ENCODE results near the gene MAP6. TPM values are rescaled to one million over a fixed set of nuclear protein-coding genes. Genes with fewer than 3 reads are reported as not detected.

The MAP6 gene
- total and polyA plus RNA-seq, 7 donors = 0.60 to 24.9 (median 8.7) TPM; not detected in 1

DNA sequence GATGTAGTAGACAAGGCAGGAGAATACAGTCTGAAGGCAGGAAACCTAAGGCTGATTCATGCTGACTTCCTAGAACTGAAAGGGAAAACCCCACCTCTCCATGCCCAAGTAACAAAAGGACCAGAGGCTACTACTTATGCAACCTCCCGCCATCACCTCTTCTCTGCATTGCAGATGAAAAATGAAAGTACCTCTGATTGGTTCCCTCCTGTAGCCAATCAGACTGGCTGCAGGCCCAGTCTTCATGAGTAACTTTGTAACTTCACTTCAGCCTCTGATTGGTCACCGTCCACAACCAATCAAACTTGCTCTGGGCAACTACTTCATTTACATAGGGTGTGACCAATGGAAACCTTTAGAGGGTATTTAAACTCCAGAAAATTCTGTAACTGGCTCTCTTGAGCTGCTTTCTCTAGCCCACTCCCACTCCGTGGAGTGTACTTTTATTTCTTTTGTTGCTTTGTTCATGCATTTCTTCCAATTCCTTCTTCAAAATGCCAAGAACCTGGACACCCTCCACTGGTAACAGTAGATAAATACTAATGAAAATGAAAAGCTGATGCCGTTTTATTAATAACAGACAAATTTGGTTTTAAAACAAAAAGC lies 5.2 kb upstream of the MAP6 start:
- no peak overlapping the region for H3K27ac ChIP-seq
- H3K27me3 ChIP-seq = no peaks in the 10 kb centered on the region
- WGBS, 2 donors = 92 to 94% methylated on average over 4 of the region's 4 CpGs

DNA sequence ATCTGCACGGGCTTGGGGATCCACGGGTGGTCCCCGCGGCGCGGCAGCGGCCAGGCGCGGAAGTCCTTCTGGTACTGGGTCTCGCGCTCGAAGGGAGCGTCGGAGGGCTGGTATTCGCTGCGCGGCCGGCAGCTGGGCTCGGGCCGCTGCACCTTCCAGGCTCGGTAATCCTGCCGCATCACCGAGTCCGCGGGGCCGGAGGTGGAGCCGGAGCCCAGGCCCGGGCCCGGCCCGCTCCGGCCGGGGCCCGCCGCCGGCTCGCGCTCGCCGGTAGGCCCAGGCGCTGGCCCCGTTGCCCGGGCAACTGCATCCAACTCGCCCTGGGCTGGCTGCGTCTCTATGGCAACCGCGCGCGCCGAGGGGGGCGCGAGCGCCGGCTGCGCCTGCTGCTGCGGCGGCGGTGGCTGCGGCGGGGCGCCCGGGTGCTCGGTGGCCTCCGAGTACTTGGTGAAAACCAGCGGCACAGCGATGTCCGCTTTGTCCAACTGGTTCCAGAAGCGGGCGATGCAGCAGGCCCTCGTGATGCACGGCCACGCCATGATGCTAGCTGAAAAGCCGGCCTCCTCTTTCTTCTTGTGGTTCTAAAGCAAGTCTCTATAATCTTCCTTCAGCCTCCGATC lies 897 bp downstream of the MAP6 start:
- H3K27ac ChIP-seq = peak overlapping the region; percentile 75 to 82 (median 80)
- H3K36me3 ChIP-seq = no peaks in the 10 kb centered on the region
- H3K4me3 ChIP-seq = peak overlapping the region; percentile 42 to 74 (median 62)
- H3K4me1 ChIP-seq = peaks cover 0 to 25% (median 20%) of the 10 kb centered on the region in 4 donors
- H3K9me3 ChIP-seq = no peaks in the 10 kb centered on the region
- TF ChIP-seq POLR2A (IDR thresholded peaks at IDR 0.05) = no peak
- TF ChIP-seq EP300 (IDR thresholded peaks at IDR 0.05) = no peak
- no peak for TF ChIP-seq CTCF (IDR thresholded peaks at IDR 0.05)
- TF ChIP-seq POLR2AphosphoS5 (IDR thresholded peaks at IDR 0.05) = no peak
- DNase-seq = peak; percentile 79
- WGBS, 2 donors = 1% methylated on average over 73 of the region's 73 CpGs
- H3K27me3 ChIP-seq = no peaks in the 10 kb centered on the region
- intact Hi-C loops (cut with DNase I) = loop anchor here (5.0 kb wide), 2 partner anchors 86 to 121 kb away; no protein-coding TSS in a partner anchor

More for the DNA sequence above, 5.2 kb upstream of the MAP6 start:
- no peak for DNase-seq
- no peaks in the 10 kb centered on the region for H3K36me3 ChIP-seq
- TF ChIP-seq EP300 (IDR thresholded peaks at IDR 0.05) = no peak
- no peak for TF ChIP-seq POLR2AphosphoS5 (IDR thresholded peaks at IDR 0.05)
- TF ChIP-seq POLR2A (IDR thresholded peaks at IDR 0.05) = no peak
- no peak for TF ChIP-seq CTCF (IDR thresholded peaks at IDR 0.05)
- H3K9me3 ChIP-seq = no peaks in the 10 kb centered on the region
- intact Hi-C loops (cut with DNase I) = no loop called here
- peaks cover 0 to 2% (median under 1%) of the 10 kb centered on the region in 4 donors for H3K4me1 ChIP-seq
- no peak overlapping the region for H3K4me3 ChIP-seq

DNA sequence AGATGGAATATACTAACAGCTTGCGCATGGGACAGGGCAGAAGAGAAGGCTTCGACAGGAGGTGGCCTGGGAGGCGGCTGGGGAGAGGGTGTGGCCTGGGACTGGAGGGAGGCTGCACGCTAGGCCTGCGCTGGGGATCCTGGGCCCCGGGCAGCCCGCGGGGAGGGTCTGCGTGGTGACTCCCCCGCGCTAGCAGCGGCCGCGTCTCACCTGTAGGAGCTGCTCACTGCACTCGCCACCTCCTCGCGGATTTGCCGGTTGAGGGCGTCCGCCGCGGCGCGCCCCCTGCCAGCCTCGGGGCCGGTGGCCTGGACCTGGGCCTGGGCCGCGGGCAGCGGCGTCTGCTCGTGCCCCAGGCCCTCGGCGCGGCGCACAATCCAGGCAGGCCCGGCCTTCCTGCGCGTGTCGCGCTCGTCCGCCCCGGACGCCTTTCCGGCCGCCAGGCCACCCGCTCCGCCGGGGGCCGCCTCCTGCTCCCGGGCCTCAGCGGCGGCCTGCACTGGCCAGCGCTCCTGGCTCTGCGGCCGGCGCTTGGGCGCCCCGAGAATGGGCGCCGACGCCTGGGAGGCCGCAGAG lies 1.5 kb downstream of the MAP6 start:
- H3K27me3 ChIP-seq = no peaks in the 10 kb centered on the region
- H3K4me3 ChIP-seq = peak overlapping the region; percentile 42 to 74 (median 62)
- no peaks in the 10 kb centered on the region for H3K36me3 ChIP-seq
- DNase-seq = no peak
- peak overlapping the region; percentile 75 to 82 (median 80) for H3K27ac ChIP-seq
- 1 to 2% methylated on average over 63 of the region's 63 CpGs for WGBS, 2 donors
- H3K4me1 ChIP-seq = peaks cover 0 to 25% (median 20%) of the 10 kb centered on the region in 4 donors
- H3K9me3 ChIP-seq = no peaks in the 10 kb centered on the region
- intact Hi-C loops (cut with DNase I) = loop anchor here (5.0 kb wide), 2 partner anchors 85 to 120 kb away; no protein-coding TSS in a partner anchor
- no peak for TF ChIP-seq CTCF (IDR thresholded peaks at IDR 0.05)

DNA sequence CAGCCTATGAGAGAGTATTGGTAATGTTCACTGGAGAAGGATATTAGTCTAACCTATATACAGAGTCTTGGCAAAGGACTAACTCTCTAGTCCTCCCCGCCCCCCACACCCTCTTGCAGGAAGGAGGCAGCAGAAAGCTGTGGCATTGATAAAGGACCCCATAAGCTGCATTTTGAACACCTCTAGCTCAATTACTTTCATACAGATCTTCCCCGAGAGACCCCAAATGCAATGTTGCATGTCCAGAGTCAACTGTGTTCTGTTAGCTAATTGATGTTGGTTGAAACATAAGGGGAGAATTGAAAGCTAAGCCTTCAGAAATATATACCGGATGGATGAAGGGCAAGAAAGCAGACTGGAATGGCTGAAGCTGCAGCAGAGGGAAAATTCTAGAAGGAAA lies 2.8 kb downstream of the MAP6 start:
- 85 to 93% methylated on average over 3 of the region's 3 CpGs for WGBS, 2 donors
- no peaks in the 10 kb centered on the region for H3K27me3 ChIP-seq
- no peaks in the 10 kb centered on the region for H3K9me3 ChIP-seq
- no peak for DNase-seq
- no peak for TF ChIP-seq POLR2AphosphoS5 (IDR thresholded peaks at IDR 0.05)
- no peak for TF ChIP-seq CTCF (IDR thresholded peaks at IDR 0.05)
- TF ChIP-seq EP300 (IDR thresholded peaks at IDR 0.05) = no peak
- no peak for TF ChIP-seq POLR2A (IDR thresholded peaks at IDR 0.05)
- H3K4me1 ChIP-seq = peaks cover 0 to 25% (median 20%) of the 10 kb centered on the region in 4 donors
- intact Hi-C loops (cut with DNase I) = loop anchor here (5.0 kb wide), 2 partner anchors 84 to 119 kb away; no protein-coding TSS in a partner anchor
- H3K4me3 ChIP-seq = no peak overlapping the region
- H3K27ac ChIP-seq = no peak overlapping the region
- H3K36me3 ChIP-seq = no peaks in the 10 kb centered on the region

Data from sigmoid colon (tissue), 7 donors.